Testis (tissue), 2 donors: ENCODE data around the gene TCAF2.
"Not testable (repeated sequence)": the region's sequence is repeated elsewhere in the genome, so short reads cannot be mapped to it uniquely, and the experiment has no call there.

Source experiments
- POLR2A ChIP-seq: fragments of 450-650 bp; IDR thresholded peaks from one replicate; pipeline ENCODE4 v1.6.1; 2017; ENCODE audit warnings: antibody characterized with exemption, mild to moderate bottlenecking, moderate library complexity
- TF ChIP-seq, protein P1 (sequence below), 3 experiments: fragments of 450-650 bp in 2 of 3; fragments of 200-600 bp in 1 of 3; sonication (generic) in 1 of 3; IDR thresholded peaks; one replicate each; pipeline ENCODE4 v1.5.1; 2016 to 2019; ENCODE audit warnings: antibody characterized with exemption in 3 of 3, mild to moderate bottlenecking in 2 of 3, moderate library complexity in 1 of 3

DNA sequence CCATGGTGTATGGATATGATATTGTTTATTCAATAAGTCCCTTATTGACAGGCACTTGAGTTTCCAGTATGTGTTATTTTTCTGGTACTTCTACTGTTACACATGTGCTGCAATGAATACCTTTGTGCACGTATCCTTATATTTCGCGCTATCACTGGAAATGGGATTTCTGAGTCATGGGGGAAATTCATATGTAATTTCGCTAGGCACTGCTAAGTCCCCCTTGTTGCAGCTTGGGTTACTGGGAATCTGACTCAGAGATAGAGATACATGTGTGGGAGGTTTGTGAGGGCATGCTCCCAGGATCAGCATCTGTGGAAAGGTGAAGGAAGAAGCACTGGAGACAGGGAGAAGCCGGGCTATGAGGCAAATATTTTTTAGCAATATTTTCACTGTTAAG lies 9.9 kb downstream of the TCAF2 start:
- TF ChIP-seq, protein P1, sequence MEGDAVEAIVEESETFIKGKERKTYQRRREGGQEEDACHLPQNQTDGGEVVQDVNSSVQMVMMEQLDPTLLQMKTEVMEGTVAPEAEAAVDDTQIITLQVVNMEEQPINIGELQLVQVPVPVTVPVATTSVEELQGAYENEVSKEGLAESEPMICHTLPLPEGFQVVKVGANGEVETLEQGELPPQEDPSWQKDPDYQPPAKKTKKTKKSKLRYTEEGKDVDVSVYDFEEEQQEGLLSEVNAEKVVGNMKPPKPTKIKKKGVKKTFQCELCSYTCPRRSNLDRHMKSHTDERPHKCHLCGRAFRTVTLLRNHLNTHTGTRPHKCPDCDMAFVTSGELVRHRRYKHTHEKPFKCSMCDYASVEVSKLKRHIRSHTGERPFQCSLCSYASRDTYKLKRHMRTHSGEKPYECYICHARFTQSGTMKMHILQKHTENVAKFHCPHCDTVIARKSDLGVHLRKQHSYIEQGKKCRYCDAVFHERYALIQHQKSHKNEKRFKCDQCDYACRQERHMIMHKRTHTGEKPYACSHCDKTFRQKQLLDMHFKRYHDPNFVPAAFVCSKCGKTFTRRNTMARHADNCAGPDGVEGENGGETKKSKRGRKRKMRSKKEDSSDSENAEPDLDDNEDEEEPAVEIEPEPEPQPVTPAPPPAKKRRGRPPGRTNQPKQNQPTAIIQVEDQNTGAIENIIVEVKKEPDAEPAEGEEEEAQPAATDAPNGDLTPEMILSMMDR (IDR thresholded peaks at IDR 0.05), result not testable (repeated sequence)
- TF ChIP-seq POLR2A, result not testable (repeated sequence)
